Esophagus muscularis mucosa (tissue), 4 donors: Measurements from ENCODE around the gene EME1.

Source experiments
- EP300 ChIP-seq: sonication (generic); formaldehyde crosslinking; IDR thresholded peaks from one replicate; pipeline ENCODE4 v1.6.1; 2017; ENCODE audit warnings: antibody characterized with exemption
- POLR2A ChIP-seq: fragments of 450-650 bp; IDR thresholded peaks from one replicate; pipeline ENCODE4 v1.6.1; 2017; ENCODE audit warnings: antibody characterized with exemption, moderate library complexity, mild to moderate bottlenecking, low read depth
- POLR2AphosphoS5 ChIP-seq, 2 donors: sonication (generic); formaldehyde crosslinking; IDR thresholded peaks; one replicate each; pipeline ENCODE4 v1.6.1; 2017; ENCODE audit warnings: antibody characterized with exemption in 2 of 2
- TF ChIP-seq, protein P1 (sequence below), 3 experiments: fragments of 200-600 bp in 2 of 3; fragments of 450-650 bp in 1 of 3; sonication (generic) in 2 of 3; IDR thresholded peaks; one replicate each; pipeline ENCODE4 v1.5.1; 2017 to 2019; ENCODE audit warnings: antibody characterized with exemption in 3 of 3, mild to moderate bottlenecking in 2 of 3, moderate library complexity in 1 of 3

DNA sequence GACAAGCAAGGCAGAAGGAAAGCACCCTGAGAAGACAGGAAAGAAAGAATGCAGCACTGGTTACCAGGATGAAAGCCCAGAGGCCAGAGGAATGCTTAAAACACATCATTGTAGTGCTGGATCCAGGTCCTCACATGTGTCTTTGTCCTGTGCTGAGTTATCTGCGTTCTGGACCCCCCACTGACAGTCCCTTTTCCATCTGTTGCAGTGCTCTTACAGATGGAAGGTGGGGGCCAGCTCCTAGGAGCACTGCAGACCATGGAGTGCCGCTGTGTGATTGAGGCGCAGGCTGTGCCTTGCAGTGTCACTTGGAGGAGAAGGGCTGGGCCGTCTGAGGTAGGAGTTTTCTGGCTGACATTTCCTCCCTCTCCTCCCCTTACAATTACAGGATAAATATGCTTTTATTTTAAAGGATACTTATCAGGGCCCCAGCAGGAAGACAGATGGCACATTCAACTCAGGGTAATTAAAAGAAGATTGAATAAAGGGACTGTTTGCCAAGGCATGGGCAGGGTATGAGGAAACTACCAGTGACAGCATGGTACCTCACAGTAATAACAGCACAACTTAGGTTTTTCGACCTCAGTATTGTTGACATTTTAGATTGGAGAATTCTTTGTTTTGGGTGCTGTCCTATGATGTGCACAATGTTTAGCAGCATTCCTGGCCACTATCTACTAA, 3.0 kb downstream of the EME1 start:
- no peak for TF ChIP-seq POLR2A
- TF ChIP-seq, protein P1, sequence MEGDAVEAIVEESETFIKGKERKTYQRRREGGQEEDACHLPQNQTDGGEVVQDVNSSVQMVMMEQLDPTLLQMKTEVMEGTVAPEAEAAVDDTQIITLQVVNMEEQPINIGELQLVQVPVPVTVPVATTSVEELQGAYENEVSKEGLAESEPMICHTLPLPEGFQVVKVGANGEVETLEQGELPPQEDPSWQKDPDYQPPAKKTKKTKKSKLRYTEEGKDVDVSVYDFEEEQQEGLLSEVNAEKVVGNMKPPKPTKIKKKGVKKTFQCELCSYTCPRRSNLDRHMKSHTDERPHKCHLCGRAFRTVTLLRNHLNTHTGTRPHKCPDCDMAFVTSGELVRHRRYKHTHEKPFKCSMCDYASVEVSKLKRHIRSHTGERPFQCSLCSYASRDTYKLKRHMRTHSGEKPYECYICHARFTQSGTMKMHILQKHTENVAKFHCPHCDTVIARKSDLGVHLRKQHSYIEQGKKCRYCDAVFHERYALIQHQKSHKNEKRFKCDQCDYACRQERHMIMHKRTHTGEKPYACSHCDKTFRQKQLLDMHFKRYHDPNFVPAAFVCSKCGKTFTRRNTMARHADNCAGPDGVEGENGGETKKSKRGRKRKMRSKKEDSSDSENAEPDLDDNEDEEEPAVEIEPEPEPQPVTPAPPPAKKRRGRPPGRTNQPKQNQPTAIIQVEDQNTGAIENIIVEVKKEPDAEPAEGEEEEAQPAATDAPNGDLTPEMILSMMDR (IDR thresholded peaks at IDR 0.05), result no peak
- TF ChIP-seq POLR2AphosphoS5 (IDR thresholded peaks at IDR 0.05), result no peak
- no peak for TF ChIP-seq EP300
